ENCODE measurements around the gene SPATA13.
"Not testable (repeated sequence)": the region's sequence is repeated elsewhere in the genome, so short reads cannot be mapped to it uniquely, and the experiment has no call there.

The SPATA13 gene

DNA sequence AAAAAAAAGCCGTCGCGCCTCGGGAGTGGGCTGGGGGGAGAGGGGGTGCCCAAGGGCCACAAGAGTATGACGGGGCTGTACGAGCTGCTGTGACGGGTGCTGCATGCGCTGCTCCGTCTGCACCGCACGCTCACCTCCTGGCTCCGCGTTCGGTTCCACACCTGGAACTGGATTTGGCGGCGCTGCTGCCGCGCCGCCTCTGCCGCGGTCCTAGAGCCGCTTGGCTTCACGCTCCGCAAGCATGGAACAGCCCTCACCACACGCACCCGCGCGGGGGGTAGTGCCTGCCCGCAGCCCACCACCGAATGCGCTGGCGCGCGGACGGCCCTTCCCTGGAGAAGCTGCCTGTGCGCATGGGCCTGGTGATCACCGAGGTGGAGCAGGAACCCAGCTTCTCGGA lies 167.6 kb downstream of the SPATA13 start:
- DNase-seq, result no peak

DNA sequence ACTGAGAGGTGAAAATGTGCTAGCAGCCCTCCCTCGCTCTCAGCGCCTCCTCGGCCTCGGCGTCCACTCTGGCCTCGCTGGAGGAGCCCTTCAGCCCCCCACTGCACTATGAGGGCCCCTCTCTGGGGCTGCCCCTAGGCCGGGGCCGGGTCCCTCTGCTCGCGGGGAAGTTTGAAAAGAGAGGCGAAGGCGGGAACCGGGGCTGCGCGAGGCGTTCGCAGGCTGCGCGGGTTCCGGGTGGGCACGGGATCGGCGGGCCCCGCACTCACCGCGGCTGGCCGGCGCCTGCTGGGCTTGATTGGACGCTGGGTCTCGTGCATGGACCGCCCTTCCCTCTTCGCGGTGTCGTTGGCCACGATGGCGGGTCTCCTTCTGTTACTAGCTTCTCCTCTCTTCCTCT lies 178.2 kb downstream of the SPATA13 start:
- no peak for DNase-seq

DNA sequence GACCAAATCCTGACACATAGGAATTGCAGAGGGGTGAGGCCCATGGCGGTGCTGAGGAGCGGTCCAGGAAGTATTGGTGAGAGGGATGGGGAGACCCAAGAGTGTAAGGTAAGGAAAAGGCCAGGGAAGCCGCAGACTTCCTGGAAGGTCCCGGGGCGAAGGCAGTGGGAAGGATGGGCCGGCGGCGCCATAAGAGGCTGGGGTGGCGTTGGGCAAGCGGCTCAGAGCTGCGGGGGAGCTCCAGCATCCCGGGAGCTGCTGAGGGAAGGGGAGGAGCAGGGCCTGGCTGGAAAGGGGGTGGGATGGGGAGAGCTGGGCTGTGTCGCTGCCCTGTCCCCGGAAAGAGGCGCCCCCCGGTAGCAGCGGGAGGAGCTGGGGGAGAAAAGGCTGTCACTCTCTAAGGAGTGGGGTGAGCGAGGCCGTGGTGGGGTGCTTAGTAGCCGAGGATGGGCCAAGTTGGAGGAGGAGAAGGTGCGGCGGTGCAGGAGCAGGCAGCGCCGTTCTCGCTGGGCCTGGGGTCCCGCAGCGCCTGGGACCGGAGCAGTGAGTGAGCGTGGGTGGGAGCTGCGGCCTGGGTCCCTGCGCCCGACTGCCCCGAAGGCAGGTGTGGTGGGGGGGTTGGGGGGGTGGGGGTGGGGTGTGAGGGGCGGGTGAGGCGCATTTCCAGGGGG lies 179.6 kb downstream of the SPATA13 start:
- DNase-seq, result no peak

DNA sequence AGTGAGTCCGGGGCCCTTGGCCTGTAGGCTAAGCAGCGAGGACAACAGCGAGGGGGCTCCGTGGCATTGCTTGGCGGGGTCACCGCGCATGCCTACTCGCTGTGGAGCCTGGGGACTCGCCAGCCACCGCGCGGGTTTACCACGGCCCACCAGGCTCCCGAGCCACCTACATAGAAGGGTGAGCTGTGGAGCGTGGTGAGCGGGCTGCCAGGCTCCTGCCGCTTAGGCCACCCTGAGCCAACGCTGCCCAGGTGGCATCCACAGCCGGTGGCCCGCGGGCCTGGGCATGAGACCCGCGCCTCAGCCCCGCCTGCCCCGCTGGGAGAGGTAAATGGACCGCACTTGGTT lies 180.1 kb downstream of the SPATA13 start:
- DNase-seq, result no peak

DNA sequence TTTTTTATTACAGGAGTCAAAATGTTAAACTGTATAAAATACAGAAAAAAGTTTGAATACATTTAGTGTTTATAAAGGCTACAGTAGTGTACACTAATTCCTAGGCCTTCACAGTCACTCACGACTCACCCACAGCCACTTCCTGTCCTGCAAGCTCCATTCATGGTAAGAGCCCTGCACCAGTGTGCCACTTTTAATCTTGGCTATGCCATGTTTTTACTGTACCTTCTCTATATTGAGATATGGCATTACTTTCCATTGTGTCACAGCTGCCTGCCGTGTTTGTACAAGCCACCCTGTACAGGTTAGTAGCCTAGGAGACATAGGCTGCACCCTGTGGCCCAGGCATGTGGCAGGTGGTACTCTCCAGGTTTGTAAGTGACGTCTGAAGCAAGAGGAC lies 180.9 kb downstream of the SPATA13 start:
- DNase-seq, result no peak

DNA sequence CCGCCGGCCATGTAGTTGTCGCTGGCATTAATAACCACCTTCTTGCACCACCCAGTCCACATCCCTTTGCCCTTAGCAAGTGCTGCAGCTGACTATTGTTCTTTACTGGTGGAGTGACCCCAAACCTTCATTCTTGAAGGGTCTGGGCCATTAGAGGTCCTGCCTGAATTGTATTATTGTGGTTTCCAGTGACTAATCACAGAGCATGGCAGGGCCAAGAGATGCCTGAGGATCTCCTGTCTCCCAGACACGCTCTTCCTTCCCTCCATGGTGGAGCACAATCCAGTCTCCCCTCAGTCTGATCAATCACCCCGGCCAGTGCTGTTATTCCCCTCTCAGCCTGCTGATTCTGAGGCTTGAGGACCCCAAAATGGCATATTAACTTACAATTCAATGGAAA lies 187.9 kb downstream of the SPATA13 start:
- no peak for DNase-seq

DNA sequence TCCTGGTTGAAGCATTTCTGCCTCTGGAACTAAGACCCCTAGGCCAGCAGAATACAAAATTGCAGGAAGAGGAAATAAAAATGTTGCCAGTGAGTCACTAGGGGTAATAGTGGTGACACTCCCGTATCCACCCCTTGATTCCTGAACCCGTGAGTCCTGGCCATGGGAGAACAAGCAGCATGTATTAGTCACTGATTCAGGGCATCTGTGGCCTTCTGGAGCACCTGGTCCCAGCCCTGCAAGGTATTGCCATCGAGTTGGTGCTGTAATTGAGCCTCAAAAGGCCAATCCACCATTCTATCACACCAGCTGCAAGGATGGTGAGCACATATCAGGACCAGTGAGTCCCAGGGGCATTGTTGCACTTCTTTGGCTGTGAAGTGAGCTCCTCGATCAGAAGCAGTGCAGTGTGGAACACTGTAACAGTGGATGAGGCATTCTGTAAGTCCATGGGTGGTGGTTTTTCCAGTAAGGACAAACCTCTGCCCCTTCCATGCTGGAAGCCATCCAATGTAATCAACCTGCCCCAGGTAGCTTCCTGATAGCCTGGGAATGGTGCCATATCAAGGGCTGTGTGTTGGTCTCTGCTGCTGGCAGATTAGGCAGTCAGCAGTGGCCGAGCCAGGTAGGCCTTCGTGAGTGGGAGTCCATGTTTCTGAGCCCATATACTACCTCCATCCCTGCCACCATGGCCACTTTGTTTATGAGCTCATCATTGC lies 188.4 kb downstream of the SPATA13 start:
- no peak for DNase-seq

DNA sequence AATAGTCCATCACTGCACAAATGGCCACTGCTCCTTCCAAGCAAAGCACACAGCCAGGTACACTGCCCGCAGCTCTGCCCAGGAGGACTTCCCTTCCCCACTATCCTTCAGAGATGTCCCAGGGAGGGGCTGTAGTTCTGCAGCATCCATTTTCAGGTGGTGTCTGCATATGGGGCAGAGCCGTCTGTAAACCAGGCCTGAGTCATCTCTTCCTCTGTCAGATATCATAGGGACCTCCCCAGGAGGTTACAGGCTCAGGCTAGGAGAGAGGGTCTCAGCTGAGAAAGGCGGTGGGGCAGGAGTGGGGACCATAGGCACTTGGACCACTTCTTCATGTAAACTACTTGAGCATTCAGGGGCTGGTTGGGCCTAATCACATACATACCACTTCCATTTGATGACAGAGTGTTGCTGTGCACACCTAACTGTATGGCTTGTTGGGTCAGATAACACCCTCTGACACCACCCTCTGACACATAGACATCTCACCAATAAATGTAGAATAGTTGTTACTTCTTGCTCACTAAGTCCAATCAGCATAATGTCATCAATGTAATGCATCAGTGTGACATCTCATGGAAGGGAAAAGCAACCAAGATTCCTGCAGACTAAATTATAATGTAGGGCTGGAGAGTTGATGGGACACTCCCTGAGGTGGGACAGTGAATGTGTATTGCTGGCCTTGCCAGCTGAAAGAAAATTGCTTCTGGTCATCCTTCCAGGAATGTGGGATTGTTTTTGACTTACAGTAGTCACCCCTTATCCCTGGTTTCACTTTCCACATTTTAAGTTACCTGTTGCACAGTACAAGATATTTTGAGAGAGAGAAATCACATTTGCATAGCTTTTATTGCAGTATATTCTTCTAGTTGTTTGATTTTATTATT lies 189.5 kb downstream of the SPATA13 start:
- DNase-seq, result not testable (repeated sequence)

DNA sequence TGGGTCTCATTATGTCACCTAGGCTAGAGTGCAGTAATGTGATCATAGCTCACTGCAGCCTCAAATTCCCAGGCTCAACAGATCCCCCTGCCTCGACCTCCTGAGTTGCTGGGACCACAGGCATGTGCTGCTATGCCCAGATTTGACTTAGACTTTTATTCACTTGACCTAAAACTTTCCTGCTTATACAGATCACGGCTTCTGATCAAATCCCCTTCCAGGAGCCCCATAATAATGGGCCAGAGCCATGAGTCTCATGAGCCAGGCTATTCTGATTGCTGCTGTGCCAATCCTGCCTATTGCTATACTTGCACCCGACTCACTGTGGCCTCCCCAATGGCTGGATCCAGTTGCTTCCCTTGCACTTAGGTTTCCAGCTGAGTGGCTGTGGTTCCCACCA lies 190.9 kb downstream of the SPATA13 start:
- no peak for DNase-seq

DNA sequence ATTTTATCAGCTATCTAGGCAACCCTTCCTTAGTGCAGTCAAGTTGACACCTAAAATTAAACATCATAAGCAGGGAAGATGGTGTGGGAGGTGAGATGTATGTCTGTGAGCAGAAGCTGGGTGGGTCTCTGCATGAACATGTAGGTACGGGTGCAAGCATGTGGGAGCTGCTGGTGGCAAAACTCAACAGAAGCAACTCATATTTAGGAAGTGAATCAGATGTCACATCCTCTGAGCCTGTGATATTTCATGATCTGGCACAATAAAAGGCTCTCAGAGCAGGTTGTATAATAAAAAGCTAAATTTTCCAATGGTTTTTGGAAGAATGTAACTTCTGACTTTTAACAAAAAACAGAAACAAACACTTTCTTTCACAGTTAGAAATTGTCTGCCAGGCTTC lies 193.2 kb downstream of the SPATA13 start:
- DNase-seq, result no peak

DNA sequence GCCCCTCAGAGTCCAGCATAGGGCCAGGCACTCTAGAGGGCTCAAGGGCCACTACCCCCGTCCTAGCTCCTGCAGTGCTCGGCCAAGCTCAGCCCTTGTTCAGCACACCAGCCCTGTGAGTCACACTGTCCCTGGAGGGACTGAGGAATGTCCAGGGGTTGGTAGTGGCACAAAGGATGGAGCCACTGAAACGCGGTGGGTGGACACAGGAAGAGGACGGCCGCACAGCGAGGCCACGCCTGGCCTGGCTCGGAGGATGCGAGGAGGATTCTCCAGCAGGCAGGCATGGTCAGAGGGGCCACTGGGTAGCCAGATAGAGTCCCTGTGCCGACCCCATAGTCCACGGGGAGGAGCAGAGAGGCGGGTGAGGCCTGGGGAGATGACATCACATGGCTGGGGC lies 194.6 kb downstream of the SPATA13 start:
- DNase-seq, result no peak

DNA sequence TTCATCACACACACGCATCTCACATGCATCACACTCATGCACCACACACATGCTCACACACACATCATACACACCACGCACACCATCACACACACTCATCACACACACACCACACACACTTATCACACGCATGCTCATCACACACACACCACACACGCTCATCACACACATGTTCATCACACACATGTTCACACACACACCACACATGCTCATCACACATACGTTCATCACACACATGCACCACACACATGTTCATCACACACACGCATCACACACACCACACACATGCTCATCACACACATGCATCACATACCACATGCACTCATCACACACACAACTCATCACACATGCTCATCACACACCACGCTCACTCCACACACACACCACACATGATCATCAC lies 195.8 kb downstream of the SPATA13 start:
- DNase-seq, result no peak

Data from activated naive CD4-positive, alpha-beta T cell treated with anti-CD3 and anti-CD28 coated beads, Interleukin-2, amount 50 U/mL, for 16 hours (primary cell).